Measurements from ENCODE around the gene ZBTB45.
"Not testable (repeated sequence)": the region's sequence is repeated elsewhere in the genome, so short reads cannot be mapped to it uniquely, and the experiment has no call there.

The ZBTB45 gene

GRCh38 chr19:58509731-58510083 is 9.9 kb downstream of the ZBTB45 start:
- DNase-seq = no peak

DNA sequence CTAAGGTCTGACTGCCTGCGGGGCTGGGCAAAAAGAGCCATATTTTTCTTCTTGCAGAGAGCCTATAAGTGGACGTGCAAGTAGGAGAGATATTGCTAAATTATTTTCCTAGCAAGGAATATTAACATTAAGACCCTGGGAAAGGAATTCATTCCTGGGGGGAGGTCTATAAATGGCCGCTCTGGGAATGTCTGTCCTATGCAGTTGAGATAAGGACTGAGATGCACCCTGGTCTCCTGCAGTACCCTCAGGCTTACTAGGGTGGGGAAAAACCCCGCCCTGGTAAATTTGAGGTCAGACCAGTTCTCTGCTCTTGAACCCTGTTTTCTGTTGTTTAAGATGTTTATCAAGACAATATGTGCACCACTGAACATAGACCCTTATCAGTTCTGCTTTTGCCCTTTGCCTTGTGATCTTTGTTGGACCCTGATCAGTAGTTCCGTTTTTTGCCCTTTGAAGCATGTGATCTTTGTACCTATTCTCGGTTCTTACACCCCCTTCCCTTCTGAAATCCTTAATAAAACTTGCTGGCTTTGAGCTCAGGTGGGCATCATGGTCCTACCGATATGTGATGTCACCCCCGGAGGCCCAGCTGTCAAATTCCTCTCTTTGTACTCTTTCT is 11.9 kb downstream of the ZBTB45 start:
- not testable (repeated sequence) for DNase-seq

- no peak for DNase-seq
Measured at GRCh38 chr19:58500242-58500641, 19.4 kb downstream of the ZBTB45 start.

DNA sequence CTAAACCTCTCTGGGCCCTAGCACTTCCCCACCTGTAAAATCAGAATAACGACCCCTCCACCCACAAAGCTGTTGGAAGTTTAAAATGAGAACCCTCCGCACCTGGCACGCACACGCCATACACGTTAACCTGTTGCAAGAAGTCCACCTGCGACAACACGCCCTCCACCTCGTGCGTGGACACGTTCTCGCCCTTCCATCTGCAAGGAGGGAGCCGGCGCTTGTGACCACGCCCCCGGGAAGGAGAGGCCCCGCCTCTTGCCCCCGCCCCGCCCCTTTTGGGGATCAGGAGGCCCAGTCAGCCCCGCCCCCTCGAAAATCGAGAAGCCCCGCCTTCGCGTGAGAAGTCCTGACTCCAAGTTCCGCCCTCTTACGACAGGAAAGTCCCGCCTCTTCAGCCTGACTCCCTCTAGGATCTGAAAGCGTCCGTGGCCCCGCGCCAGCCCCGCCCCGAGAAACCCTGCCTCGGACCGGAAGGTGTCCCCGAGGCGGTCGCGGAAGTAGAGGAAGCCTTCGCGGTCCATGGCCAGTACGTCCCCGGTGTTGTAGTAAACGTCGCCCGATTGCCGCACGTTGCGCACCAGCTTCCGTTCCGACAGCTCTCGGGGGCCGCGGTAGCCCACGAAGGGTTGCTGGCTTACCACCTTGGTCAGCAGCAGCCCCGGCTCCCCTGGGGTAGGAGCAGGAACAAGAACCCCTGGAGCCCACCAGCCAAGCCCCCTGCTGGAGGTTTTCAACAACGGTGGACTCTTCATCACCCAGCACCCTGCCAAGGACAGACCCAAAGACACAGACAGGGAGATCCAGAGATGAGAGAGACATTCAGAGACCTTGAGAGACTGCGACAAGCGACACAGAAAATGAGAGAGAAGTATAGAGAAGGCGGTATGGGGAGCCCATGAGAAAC is 20.3 kb downstream of the ZBTB45 start:
- peak; percentile 93 for DNase-seq

DNA sequence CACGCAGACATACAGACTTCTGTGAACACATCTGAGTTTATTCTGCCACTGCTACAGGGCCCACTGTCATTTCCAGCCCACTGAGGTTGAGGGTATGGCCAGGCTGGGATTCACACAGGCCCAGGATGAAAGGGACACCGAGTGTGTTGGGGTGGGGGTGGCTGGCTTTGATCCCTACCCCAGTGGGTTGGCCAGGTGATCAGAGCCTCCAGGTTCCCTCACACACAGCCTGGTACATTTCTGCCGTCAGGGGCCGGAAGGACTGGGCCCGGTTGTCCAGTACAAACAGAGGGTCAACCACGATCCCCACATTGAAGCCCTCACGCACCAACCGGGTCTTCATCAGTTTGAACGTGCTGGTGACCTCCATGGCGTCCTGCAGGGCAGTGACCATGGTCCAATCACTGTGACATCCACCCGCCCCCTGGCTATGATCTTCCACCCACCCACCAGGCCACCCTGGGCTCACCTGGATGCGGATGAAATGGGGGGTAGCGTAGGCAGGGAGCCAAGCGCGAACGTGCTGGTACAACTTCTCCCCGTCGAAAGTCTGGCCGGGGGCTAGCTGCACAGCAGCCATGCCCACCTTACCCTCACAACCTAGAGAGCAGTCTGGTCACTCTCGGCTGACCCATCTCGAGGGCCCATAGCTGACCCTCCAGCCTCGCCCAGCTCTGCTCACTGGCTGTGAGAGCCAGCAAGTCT is 21.1 kb downstream of the ZBTB45 start:
- DNase-seq = no peak

- no peak for DNase-seq
Measured at GRCh38 chr19:58497634-58498170, 21.9 kb downstream of the ZBTB45 start.

GRCh38 chr19:58492265-58492664 is 27.3 kb downstream of the ZBTB45 start:
- no peak for DNase-seq

GRCh38 chr19:58491393-58491792 is 28.2 kb downstream of the ZBTB45 start:
- DNase-seq = no peak

DNA sequence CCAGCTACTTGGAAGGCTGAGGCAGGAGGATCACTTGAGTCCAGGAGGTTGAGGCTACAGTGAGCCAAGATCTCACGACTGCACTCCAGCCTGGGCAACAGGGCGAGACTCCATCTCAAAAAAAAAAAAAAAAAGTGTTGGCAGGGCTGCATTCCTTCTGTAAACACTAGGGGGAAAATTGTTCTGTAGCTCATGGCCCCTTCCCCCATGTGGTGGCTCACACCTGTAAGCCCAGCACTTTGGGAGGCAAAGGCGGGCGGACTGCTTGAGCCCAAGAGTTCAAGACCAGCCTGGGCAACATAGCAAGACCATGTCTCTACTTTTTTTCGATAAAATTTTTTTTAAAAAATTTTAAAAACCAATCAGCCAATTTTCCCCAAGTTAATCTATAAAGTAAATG is 35.3 kb downstream of the ZBTB45 start:
- DNase-seq = not testable (repeated sequence)

DNA sequence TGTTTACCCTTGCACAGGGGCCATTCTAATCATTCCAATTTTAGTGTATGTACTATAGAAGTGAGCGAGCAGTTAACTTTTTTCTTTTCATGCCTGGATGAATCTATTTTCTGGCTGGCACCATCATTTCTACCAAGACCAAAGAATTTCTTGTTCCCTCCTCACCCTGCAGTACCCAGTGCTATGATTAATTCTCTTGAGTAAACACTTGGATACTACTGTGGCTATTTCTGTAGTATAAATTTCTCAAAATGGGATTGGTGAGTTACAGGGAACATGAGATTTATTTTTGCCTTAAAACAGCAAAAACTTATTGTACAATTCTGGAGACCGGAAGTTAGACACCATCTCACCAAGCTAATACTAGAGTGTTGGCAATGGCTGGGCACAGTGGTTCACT is 35.8 kb downstream of the ZBTB45 start:
- no peak for DNase-seq

- DNase-seq = no peak
Measured at GRCh38 chr19:58482372-58482771, 37.2 kb downstream of the ZBTB45 start.

GRCh38 chr19:58480831-58481230 is 38.8 kb downstream of the ZBTB45 start:
- DNase-seq = no peak

DNA sequence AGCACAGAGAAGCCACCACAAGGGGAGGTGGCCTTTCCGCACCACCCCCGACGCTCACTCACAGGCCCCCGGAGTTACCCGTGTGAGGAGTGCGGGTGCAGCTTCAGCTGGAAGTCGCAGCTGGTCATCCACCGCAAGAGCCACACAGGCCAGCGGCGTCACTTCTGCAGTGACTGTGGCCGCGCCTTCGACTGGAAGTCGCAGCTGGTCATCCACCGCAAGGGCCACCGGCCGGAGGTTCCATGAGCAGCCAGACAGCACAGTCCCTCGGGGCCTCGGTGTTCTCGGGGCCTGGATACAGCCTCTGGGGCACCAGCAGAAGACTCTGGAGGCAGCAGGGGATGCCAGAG is 39.2 kb downstream of the ZBTB45 start:
- no peak for DNase-seq

GRCh38 chr19:58479736-58480480 is 39.7 kb downstream of the ZBTB45 start:
- DNase-seq = no peak

DNA sequence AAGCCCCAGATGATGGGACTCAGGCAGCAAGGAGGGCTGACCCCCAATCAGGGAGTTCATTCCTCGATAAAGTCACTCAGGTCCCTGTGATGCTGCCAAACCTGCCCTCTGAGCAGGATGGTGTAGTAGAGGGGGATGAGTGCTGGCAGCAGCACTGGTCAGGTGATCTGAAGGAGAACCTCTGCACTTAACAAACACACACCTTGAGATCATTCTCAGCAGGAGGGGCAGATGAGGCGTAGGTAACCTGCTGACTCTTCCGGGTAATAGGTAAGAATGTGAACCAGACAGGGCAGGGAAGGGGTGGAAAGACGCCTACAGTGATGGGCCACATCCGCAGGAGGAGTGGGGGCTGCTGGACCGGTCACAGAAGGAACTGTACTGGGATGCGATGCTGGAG is 40.3 kb downstream of the ZBTB45 start:
- DNase-seq = no peak

GRCh38 chr19:58477871-58478270 is 41.7 kb downstream of the ZBTB45 start:
- DNase-seq = no peak

GRCh38 chr19:58477130-58477529 is 42.5 kb downstream of the ZBTB45 start:
- no peak for DNase-seq

DNA sequence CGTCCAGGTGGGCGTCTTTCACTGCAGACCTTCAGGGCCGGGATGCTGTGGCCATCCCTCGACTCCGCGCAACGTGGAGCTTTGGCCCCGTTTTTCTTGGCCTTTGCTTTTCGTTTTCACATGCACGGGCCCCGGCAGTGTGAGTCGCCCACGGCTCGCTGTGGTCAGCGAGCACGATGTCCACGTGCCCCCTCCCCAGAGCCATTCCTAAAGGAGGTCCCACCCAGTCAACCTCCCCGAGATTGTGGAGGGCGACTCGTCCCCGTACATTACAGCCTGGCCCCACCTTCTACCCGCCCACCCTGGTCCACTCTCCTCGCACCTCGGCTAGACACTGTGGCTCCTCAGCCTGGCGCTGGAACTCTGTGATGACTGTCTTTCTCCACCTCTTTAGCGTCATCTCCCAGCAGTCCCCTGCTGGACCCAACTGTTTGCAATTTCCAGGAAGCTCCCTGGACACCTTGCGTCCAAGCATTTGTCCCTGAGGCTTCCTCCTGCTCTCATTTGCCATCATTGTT is 43.1 kb downstream of the ZBTB45 start:
- DNase-seq = no peak

- DNase-seq = peak; percentile 93
Measured at GRCh38 chr19:58475714-58476497, 43.7 kb downstream of the ZBTB45 start, which contains the start of gene ZNF446. Gene ZNF446 (plus strand): TSS chr19:58476352. CDS start chr19:58477219, 867 bp downstream.

- DNase-seq = no peak
Measured at GRCh38 chr19:58474997-58475713, 44.5 kb downstream of the ZBTB45 start.

All from NCI-H187 treated with DMSO at 0.1 percent for 48 hours (cell line).